ENCODE results near the gene SMCO4. TPM values are rescaled to one million over a fixed set of nuclear protein-coding genes. Genes with fewer than 3 reads are reported as not detected.
"Not testable (repeated sequence)": the region's sequence is repeated elsewhere in the genome, so short reads cannot be mapped to it uniquely, and the experiment has no call there.

The SMCO4 gene
- total RNA-seq (2014; rRNA removed; shearing (Covaris generic)), result 6.1 and 12.0 TPM in 2 replicates

- DNase-seq (ENCODE audit: low spot score), result peak; percentile 35
Measured at GRCh38 chr11:93543292-93543977, at the start of gene SMCO4. Gene SMCO4 (minus strand): TSS chr11:93543391. CDS start chr11:93479189, 64,202 bp downstream.

- peak; percentile 20 for DNase-seq (ENCODE audit: low spot score)
Measured at GRCh38 chr11:93591247-93591898, 48.2 kb upstream of the SMCO4 start.

GRCh38 chr11:93589347-93589746 lies 46.2 kb upstream of the SMCO4 start:
- no peak for DNase-seq (ENCODE audit: low spot score)

- no peak for DNase-seq (ENCODE audit: low spot score)
Measured at GRCh38 chr11:93587858-93588581, 44.8 kb upstream of the SMCO4 start.

- not testable (repeated sequence) for DNase-seq (ENCODE audit: low spot score)
Measured at GRCh38 chr11:93587425-93587824, 44.2 kb upstream of the SMCO4 start.

GRCh38 chr11:93585758-93586157 lies 42.6 kb upstream of the SMCO4 start:
- peak; percentile 7 for DNase-seq (ENCODE audit: low spot score)

- no peak for DNase-seq (ENCODE audit: low spot score)
Measured at GRCh38 chr11:93583490-93583889, 40.3 kb upstream of the SMCO4 start.

GRCh38 chr11:93579187-93579751 lies 36.1 kb upstream of the SMCO4 start:
- DNase-seq (ENCODE audit: low spot score), result no peak

- DNase-seq (ENCODE audit: low spot score), result peak; percentile 63
Measured at GRCh38 chr11:93577286-93577685, 34.1 kb upstream of the SMCO4 start.

GRCh38 chr11:93576870-93577269 lies 33.7 kb upstream of the SMCO4 start:
- not testable (repeated sequence) for DNase-seq (ENCODE audit: low spot score)

GRCh38 chr11:93574638-93575220 lies 31.5 kb upstream of the SMCO4 start:
- no peak for DNase-seq (ENCODE audit: low spot score)

GRCh38 chr11:93573184-93573583 lies 30.0 kb upstream of the SMCO4 start:
- peak; percentile 12 for DNase-seq (ENCODE audit: low spot score)

- no peak for DNase-seq (ENCODE audit: low spot score)
Measured at GRCh38 chr11:93572621-93573020, 29.4 kb upstream of the SMCO4 start.

GRCh38 chr11:93572171-93572570 lies 29.0 kb upstream of the SMCO4 start:
- no peak for DNase-seq (ENCODE audit: low spot score)

GRCh38 chr11:93571612-93572011 lies 28.4 kb upstream of the SMCO4 start:
- no peak for DNase-seq (ENCODE audit: low spot score)

- DNase-seq (ENCODE audit: low spot score), result peak; percentile 31
Measured at GRCh38 chr11:93570759-93571413, 27.7 kb upstream of the SMCO4 start.

- no peak for DNase-seq (ENCODE audit: low spot score)
Measured at GRCh38 chr11:93569496-93569895, 26.3 kb upstream of the SMCO4 start.

GRCh38 chr11:93568726-93569125 lies 25.5 kb upstream of the SMCO4 start:
- DNase-seq (ENCODE audit: low spot score), result no peak

- DNase-seq (ENCODE audit: low spot score), result peak; percentile 17
Measured at GRCh38 chr11:93567401-93567895, 24.3 kb upstream of the SMCO4 start.

- DNase-seq (ENCODE audit: low spot score), result no peak
Measured at GRCh38 chr11:93564895-93565294, 21.7 kb upstream of the SMCO4 start.

- DNase-seq (ENCODE audit: low spot score), result no peak
Measured at GRCh38 chr11:93563857-93564256, 20.7 kb upstream of the SMCO4 start.
